ENCODE data around the gene PLEKHA1.

The PLEKHA1 gene

DNA sequence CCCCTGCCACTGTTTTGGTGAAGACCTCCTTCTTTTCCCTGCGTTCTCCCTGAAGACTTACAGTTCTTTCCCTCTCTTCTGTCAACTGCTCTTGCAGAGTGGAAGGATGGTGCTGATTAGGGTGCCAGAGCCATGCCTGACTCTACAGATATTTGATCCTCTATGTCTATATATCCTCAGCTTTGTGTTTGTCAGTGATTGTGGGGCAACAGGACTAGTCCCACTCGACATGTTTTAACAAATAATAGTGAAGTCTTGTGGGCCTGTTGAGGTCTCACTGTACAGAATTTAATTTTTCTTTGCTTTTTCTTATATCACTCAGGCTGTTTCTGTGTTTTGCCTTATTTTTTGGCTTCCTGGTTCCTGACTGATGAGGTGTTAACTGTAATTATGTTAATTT is 5.0 kb downstream of the PLEKHA1 start:
- FAIRE-seq, result no peak

DNA sequence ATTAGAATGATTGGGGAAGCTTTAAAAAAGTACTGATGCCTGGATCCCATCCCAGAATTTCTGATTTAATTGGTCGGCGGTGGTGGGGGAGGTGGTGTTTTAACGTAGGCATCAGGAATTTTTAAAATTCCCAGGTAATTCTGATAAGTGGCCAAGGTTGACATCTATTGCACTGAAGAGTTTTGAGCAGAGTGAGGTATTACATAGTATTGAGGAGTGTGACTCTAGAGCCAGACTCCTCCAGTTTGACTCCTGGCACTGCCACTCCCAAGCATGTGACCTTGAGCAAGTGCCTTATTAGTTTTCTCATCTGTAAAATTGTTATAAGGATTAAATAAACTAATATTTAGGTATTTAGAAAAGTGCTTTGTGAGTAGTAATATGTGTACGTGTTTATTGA is 6.2 kb downstream of the PLEKHA1 start:
- FAIRE-seq, result no peak

DNA sequence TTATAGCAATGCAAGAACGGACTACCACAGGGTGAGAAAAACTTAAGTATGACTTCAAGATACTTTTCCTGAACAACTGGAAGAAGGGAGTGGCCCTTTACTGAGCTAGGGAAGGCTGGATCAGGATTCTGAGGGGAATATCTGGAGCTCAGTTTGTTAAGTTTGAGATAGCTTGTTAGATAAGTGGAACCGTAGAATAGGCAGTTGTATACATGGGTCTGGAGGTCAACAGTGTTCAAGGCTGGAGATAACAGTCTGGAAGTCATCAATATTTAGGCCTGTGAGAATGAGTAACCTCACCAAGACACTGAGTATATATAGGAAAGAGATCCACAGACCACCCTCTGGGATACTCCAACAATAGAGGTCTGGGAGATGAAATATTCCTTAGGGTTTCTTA is 7.2 kb downstream of the PLEKHA1 start:
- FAIRE-seq, result no peak

DNA sequence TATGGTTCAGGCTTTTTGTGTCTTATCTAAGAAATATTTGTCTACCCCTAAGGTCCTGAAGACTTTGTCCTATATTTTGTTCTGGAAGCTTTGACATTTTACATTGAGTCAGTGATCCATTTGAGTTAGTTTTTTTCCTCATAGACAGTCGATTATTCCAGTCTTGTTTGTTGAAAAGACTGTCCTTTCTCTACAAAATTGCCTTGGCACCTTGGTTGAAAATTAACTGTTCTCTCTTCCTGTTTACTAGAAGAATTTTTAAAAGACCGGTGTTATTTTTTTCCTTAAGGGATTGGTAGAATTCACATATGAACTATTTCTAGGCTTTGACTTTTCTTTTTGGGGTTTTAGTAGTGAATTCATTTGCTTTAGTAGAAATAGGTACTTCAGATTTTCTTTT is 12.0 kb downstream of the PLEKHA1 start:
- no peak for FAIRE-seq

DNA sequence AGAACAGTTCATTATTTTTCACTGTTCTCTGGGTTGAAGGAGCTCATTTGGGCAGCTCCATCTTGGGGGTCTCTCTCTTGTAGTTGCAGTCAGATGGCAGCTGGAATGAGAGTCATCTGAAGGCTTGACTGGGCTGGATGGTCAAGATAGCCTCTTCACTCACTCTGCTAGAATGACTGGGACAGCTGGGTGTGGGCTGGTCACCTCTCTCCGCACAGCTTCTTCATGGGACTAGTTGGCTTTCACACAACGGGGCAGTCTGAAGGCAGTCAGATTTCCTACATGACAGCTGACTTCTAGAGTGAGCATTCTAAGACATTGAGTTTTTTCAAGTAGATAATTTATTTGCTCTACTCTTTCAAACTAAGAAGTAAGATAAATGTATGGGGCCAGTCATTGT is 13.1 kb downstream of the PLEKHA1 start:
- no peak for FAIRE-seq

DNA sequence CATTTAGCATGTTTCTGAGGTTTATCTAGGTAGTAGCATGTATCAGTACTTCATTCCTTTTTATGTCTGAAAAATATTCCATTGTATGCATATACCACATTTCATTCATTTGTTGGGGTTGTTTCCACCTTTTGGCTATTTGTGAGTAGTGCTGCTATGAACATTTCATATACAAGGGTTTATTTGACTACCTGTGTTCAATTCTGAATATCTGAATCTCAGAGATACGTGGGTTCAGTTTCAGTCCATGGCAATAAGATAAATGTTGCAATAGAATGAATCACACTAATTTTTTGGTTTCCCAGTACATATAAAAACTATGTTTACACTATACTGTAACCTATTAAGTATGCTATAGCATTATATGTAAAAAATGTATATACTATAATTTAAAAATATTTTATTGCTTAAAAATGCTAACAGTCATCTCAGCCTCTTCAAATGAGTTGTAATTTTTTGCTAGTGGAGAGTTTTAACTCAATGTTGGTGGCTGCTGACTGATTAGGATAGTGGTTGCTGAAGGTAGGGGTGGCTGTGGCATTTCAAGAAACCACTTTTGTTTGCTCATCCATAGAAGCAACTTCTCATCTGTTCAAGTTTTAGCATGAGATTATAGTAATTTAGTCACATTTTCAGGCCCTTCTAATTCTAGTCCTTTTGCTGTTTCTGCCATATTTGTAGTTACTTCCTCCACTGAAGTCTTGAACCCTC is 13.9 kb downstream of the PLEKHA1 start:
- FAIRE-seq, result no peak

DNA sequence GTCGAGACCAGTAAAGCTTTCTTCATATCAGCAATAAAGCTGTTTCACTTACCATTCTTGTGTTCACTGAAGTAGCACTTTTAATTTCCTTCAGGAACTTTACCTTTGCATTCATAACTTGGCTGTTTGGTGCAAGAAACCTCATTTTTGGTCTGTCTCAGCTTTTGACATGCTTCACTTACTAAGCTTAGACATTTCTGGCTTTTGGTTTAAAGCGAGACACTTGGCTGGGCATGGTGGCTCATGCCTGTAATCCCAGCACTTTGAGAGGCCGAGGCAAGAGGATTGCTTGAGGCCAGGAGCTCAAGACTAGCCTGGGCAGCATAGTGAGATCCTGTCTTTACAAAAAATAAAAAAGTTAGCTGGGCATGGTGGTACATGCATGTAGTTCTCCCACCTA is 15.8 kb downstream of the PLEKHA1 start:
- FAIRE-seq, result no peak

DNA sequence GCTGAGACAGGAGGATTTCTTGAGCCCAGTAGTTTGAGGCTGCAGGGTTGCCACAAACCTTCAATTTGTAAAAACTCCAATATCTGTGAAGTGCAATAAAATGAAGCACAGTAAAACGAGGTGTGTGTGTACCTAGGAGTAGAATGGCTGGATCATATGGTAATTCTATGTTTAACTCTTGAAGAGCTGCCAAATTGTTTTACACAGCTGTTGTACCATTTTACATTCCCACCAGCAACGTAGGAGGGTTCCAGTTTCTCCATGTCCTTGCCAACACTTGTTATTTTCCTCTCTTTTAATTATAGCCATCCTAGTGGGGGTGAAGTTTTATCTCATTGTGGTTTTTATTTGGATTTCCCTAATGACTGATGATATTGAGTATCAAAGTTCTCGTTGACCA is 16.2 kb downstream of the PLEKHA1 start:
- FAIRE-seq, result no peak

DNA sequence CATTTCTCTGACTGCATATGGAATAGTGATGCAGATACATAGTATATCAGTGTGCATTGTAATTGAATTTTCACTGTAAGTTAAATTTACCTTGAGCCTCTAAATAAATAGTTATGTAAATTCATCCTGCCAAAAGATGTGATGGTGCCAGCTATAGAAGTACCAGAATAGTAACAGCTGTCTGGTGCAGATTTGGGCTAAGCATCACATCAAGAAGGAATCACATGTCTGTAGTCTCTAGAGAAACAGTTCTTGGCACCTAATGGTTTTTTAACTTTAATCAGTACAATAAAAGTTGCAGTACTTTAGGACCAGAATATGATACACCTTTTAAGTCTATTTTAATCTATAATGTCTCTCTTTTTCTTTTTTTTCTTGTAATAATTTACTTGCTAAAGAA is 17.4 kb downstream of the PLEKHA1 start:
- FAIRE-seq, result no peak

DNA sequence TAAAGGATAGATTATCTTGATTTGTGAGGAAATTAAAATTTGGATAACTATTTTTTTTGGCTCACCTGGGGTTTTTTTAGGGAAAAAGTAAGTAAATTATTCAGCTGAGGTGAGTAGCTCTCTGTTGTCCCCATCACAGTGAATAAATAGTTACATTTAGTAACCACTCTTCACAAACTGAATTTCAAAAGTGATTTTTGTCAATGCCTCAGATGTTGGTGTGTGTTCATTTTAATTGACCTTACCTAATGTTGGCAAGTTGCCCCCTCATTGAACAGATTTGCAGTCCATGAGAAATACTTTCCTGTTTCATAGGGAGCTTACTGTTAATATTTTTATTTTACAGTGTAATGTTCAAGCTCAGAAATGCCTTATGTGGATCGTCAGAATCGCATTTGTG is 18.3 kb downstream of the PLEKHA1 start:
- FAIRE-seq, result no peak

DNA sequence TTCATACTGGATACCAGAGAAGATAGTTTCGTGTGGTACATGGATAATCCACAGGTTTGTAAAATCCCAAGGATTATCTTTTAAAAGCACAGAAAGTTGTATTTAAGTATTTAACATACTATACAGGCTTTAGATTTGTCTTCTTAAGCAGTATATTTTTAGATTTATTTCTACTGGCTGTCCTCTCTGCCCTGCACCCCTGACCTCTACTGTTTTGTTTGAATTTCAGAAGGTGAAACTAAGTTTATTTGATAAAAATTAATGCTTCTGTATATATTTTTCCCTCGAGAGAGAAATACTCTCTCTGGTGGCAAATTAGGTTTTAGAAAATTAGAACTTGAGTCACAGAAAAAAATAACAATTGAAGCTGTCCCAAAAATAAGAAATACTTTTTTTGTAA is 18.8 kb downstream of the PLEKHA1 start:
- FAIRE-seq, result no peak

DNA sequence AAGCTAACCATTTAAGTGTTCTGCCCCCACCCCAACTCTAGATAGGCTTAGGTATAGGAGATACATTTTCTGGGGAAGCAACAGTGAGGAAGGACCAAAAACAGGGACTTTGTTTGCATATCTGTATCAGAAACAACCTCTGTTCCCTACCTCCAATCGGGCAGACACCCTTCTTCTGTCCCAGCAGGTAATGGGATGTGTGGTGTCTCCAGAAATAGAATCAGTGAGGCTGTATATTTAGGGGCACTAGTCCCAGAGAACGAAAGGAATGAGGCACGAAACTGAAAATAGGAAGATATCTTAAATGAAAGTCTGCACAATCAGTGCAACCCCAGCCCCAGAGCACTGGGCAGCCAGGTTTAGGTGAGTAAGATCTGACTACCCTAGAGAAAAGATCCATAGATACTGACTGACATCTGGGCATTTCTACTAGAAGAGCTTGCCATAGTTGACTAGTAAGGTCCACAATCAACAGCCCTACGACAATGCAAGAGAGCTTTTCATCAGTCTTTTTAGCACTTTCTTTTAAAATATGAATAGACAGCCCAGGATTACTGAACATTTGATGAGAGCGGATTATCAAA is 28.1 kb downstream of the PLEKHA1 start:
- no peak for FAIRE-seq

DNA sequence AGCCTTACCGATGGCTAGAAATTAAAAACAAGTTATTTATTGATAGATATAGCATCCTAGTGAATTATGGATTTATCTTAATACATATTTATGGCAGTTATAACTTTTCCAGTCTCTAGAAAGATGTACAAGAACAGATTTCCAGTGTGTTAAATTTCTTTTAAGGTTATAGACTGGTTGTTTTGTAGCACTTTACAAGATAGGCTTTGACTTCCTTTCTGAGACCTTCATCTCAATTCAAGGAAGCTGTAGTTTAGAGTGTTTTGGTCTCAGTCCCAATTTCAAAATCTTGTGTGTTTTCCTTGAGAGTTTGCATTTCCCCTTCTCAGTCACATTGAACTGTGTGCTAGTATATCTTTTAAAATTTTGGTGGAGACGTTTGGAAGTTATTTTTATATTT is 30.1 kb downstream of the PLEKHA1 start:
- FAIRE-seq, result no peak

DNA sequence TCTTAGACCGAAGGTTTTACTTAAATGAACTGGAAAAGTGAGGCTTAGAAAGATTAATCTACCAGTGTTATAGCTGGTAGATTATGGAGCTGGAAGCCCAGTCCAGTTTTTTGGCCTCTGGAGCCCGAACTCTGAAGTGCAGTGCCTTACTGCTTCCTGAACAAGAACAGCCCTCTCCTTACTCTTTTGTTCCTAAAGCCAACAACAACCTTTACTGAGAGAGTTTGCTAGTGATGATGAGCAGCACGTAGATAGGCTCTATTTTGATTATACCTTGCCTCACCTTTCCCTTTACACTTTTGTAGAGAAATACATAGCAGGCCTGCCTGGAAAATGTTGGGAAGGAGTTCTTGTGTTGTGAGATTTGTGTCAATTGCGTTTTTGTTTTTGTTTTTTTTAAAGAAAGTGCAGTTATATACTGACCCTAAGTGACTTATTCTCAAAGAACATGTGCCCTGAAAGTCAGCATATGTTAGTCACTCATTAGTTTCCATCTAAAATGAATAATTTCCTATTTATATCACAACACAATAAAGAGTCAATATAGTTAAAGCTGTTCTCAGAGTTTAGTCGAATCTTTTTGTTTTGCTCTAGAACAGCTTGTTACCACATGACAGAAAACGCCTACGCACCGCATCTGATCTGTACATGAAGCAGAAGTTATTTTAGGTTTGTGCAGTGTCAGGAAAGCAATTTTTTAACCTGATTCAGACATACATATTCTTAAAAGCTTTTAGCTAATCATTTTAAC is 33.0 kb downstream of the PLEKHA1 start:
- no peak for FAIRE-seq

DNA sequence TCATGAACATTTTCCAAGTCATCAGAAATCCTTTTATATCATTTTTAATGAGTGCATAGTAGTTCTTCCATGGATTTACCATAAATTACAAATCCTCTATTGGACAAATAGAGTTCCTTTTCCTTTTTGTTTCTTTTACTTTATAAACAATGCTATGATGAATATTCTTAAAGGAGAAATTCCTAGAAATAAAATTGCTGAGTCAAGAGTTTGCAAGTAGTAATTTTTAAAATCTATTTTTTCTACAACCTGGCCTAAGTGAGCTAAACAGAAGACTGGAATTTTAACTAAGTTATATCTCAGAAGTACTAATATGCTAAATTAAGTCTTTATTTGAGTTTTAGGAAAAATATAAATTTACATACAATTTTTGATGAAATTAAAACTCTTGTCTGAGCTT is 38.8 kb downstream of the PLEKHA1 start:
- FAIRE-seq, result no peak

DNA sequence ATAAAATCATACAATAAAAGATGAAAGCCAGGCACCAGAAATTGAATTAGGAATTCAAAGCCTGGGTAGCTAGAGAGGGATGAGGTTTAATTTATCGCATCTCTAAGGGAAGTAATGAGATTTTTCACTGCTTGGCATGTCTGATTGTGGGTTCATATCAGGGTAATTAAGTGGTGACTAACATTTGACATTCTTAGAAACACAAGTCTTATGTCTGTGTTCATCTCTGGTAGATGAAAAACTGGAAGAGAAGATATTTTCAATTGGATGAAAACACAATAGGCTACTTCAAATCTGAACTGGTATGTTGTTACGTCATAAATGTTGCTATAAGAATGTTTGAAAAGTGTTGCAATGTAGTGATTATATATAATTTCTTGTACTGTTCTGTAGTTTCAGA is 43.2 kb downstream of the PLEKHA1 start:
- no peak for FAIRE-seq

DNA sequence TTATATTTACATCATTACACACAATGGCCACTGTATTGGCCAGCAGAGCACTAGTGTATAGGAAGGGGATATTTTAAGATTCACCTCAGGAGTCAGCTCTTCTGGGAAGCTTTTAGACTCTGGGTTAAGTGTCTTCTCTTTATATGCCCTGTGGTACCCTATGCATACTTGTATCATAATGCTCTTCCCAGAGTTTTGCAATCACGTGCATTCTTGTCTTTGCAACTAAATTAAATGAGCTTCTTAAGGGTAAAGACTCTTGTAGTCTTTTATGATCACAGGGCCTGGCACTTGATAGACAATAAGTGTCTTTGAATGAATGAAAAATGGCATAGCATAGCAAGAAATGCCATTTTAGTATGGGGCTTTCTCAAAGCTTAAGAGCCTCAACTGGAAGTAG is 44.5 kb downstream of the PLEKHA1 start:
- FAIRE-seq, result no peak

DNA sequence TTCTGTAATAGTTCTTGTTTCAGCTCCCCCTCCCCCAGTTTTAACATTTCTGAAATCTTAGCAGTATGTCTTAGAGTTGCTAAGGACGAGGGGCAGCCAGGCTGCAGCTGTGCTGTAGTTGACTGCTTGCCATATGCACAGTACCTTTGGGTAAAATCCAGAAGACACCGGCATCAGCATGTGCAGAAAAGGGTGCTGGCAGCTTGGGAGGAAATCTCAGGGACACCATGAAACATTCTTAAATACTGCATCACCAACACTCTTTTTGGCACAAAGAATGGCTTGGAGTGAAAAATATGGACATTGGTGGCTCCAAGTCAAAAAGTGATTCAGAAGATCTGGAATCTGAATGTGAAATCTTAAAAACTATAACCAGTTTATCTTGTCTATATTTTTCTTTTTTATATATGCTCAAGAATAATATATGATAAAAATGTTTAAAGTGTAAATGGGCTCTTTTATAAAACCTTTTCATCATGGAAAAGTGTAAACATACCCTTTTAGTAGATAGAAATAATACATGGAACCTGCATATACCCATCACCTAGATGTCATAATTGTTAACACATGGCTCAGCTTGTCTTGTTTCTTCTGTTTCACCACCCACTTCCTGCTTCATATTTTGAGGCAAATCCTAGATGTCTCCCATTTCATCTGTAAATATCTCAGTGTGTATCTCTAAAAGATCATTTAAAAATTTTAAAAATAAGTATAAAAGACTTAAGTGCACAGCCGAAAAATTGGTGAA is 45.5 kb downstream of the PLEKHA1 start:
- FAIRE-seq, result no peak

DNA sequence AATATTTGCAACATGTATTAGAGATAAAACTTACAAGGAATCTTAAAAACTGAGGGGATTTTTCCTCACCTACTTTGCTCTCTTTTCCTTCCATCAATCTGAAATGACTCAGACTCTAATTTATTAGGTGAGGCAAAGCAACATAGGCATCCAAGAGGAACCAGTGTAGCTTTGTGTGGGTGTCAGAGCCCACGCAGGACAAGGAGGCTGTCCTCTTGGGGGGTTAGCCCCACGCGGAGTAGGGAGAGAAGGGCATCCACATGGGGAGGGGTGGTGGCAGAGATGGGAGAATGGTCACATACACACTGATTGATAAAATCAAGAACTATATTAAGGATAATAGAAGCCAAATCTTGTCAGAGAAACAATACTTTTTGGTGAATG is 46.1 kb downstream of the PLEKHA1 start:
- no peak for FAIRE-seq

DNA sequence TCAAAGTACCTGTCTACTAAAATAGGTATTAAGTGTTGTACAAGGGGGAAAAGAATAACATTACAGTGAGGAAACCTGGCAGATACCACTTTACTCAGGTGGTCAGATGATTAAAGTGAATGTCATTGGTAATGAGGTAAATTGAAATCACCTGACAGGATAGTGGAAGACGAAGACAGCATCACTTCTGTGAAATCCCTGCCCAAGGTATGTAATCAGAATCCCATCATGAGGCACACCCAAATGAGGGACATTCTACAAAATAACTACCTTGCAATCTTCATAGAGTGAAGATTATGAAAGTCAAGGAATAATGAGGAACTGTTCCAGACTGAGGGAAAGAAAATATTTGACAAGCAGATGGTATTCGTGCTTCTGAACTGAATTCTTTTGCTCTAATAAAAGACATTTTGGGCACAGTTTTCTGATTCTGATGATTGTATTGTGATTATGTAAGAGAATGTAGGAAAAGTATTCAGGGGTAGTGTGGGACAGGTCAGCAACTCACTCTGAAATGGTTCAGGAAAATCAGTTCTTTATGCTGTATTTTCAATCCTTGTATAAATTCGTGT is 46.6 kb downstream of the PLEKHA1 start:
- FAIRE-seq, result no peak

DNA sequence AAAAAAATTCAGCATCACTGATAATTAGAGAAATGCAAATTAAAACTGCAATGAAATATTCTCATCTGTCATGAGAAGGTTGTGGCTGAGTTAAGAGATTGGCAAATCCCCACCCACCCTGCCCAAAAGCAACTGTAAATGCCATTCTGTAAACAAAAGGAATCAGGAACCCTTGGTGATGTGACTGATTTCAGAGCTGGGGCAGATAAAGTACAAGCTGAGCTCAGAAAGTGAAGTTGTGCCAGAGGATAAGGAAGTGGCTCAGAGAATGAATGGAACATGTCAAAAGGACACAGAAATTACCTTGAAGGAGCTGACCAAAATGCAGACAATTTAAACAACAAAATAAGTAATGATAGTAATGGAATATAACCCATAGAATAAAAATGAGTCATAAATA is 47.2 kb downstream of the PLEKHA1 start:
- FAIRE-seq, result no peak

DNA sequence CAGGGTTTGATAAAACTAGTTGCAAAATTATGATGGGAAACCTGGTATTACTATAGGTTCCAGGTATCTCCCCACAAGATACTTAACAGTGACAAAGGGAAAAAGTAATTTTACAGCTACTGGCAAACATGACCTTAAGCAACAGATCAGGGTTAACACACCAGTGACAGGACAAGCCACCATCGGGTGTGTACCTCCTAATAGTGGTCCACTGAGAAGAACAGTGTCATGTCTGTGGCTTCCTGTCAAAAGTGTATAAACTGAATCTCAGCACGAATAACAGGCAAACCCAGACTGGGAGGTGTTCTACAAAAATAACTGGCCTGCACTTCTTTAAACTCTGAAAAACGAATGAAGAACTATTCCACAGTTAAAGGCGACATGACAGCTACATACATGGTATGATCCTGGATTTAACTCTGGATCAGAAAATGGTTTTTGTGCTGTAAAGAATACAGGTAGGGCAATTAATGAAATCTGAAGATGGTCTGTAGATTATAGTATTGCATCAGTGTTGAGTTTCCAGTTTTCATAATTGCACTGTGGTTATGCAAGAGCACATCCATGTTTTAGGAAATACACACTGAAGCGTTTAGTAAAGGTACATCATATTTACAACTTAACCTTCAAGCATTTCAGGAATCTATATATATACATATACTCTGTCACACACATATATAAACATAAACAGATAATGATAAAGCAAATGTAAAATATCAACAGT is 47.9 kb downstream of the PLEKHA1 start:
- FAIRE-seq, result no peak

DNA sequence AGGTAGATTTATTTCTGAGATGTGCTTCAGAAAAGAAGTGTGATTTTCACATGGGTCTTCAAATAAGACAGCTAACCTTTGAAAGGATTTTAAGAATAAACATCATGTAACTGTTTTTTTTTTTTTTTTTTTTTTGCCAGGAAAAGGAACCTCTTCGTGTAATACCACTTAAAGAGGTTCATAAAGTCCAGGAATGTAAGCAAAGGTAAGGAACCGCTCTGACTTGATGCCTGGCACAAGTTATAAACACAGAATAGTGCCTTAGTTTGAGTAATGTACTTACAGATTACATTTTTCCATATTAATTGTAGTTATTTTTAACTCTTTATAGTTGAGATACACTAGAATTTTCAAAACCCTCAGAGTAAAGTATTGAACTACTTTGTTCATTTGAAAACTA is 49.6 kb downstream of the PLEKHA1 start:
- FAIRE-seq, result no peak

Data from endometrium (tissue), 2 donors.